ENCODE data around the gene STRN3.
"Not testable (repeated sequence)": the region's sequence is repeated elsewhere in the genome, so short reads cannot be mapped to it uniquely, and the experiment has no call there.

STRN3 gene

GRCh38 chr14:30999038-30999773 is 27.0 kb downstream of the STRN3 start:
- DNase-seq = no peak

- no peak for DNase-seq
These were observed 28.0 kb downstream of the STRN3 start for GRCh38 chr14:30998100-30998706.

GRCh38 chr14:30996892-30997659 is 29.1 kb downstream of the STRN3 start:
- DNase-seq = no peak

GRCh38 chr14:30995689-30996088 is 30.5 kb downstream of the STRN3 start:
- no peak for DNase-seq

GRCh38 chr14:30994681-30995620 is 31.2 kb downstream of the STRN3 start:
- DNase-seq = no peak

GRCh38 chr14:30993071-30993470 is 33.1 kb downstream of the STRN3 start:
- no peak for DNase-seq

- no peak for DNase-seq
These were observed 34.8 kb downstream of the STRN3 start for GRCh38 chr14:30991408-30991807.

- DNase-seq = no peak
These were observed 35.4 kb downstream of the STRN3 start for GRCh38 chr14:30990770-30991169.

- no peak for DNase-seq
These were observed 37.7 kb downstream of the STRN3 start for GRCh38 chr14:30988509-30988908.

- DNase-seq = no peak
These were observed 40.4 kb downstream of the STRN3 start for GRCh38 chr14:30985796-30986195.

GRCh38 chr14:30983858-30984257 is 42.3 kb downstream of the STRN3 start:
- no peak for DNase-seq

- DNase-seq = no peak
These were observed 43.6 kb downstream of the STRN3 start for GRCh38 chr14:30982533-30982932.

GRCh38 chr14:30980980-30981379 is 45.2 kb downstream of the STRN3 start:
- DNase-seq = no peak

- DNase-seq = not testable (repeated sequence)
These were observed 46.0 kb downstream of the STRN3 start for GRCh38 chr14:30980106-30980704.

GRCh38 chr14:30977752-30978151 is 48.4 kb downstream of the STRN3 start:
- DNase-seq = no peak

- no peak for DNase-seq
These were observed 51.6 kb downstream of the STRN3 start for GRCh38 chr14:30974628-30975027.

- DNase-seq = no peak
These were observed 53.1 kb downstream of the STRN3 start for GRCh38 chr14:30972882-30973582.

- not testable (repeated sequence) for DNase-seq
These were observed 54.0 kb downstream of the STRN3 start for GRCh38 chr14:30972036-30972732.

- DNase-seq = no peak
These were observed 54.6 kb downstream of the STRN3 start for GRCh38 chr14:30971586-30971985.

GRCh38 chr14:30969796-30970195 is 56.4 kb downstream of the STRN3 start:
- not testable (repeated sequence) for DNase-seq
